Measurements from ENCODE around the gene ELAC2. TPM values are rescaled to one million over a fixed set of nuclear protein-coding genes. Genes with fewer than 3 reads are reported as not detected.

ELAC2 gene, protein sequence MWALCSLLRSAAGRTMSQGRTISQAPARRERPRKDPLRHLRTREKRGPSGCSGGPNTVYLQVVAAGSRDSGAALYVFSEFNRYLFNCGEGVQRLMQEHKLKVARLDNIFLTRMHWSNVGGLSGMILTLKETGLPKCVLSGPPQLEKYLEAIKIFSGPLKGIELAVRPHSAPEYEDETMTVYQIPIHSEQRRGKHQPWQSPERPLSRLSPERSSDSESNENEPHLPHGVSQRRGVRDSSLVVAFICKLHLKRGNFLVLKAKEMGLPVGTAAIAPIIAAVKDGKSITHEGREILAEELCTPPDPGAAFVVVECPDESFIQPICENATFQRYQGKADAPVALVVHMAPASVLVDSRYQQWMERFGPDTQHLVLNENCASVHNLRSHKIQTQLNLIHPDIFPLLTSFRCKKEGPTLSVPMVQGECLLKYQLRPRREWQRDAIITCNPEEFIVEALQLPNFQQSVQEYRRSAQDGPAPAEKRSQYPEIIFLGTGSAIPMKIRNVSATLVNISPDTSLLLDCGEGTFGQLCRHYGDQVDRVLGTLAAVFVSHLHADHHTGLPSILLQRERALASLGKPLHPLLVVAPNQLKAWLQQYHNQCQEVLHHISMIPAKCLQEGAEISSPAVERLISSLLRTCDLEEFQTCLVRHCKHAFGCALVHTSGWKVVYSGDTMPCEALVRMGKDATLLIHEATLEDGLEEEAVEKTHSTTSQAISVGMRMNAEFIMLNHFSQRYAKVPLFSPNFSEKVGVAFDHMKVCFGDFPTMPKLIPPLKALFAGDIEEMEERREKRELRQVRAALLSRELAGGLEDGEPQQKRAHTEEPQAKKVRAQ
- 37.5 and 47.2 TPM in 2 replicates for total RNA-seq
- polyA plus RNA-seq: 36.9 and 61.3 TPM in 2 replicates
- polyA plus RNA-seq (2012): 31.8 and 49.3 TPM in 2 replicates
- polyA minus RNA-seq (ENCODE audit: low replicate concordance): 69.8 and 132 TPM in 2 replicates

DNA sequence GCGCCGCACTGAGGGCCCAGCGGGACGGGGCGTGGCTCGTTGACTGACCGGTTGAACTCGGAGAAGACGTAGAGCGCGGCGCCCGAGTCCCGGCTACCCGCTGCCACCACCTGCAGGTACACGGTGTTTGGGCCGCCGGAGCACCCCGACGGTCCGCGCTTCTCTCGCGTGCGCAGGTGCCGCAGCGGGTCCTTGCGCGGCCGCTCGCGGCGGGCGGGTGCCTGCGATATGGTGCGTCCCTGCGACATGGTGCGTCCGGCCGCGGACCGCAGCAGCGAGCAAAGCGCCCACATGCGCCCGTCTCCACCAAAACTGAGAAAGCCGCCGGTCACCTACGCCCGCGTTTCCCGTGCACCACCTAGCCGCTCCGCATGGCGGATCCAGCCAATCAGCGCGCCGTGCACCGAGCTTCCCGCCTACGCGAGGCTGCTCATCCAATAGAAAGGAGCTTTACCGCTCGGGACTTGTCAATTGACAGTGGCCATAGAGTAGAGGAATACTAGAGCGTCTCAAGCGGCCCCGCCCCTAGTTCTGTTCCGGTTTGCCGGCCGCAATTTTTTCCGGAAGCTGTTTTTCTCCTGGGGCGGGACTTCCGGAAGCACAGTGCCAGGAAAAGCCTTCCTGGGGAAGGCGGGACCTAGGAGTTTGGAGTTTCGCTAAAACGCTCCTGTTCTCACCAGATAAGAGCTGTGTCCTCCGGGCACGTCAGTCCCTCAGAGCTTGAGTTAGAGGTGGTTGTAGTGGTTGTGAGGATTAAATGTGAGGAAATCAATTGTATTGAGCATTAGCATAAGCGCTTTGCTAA lies at the start of gene ELAC2:
Gene ELAC2, minus strand, starts transcription at position 373 of the 805 bp plus-strand sequence. Its CDS starts 80 bp downstream, at position 293.
- peak within 1 kb of the TSS; percentile 69 for H3K27ac ChIP-seq (ENCODE audit: insufficient read depth, low read length)
- H4K20me1 ChIP-seq (ENCODE audit: control insufficient read depth, extremely low read depth, insufficient read depth, low read length): no peaks in the 10 kb centered on the region
- H3K9me3 ChIP-seq (ENCODE audit: control insufficient read depth, insufficient read depth, low read depth, low read length): no peaks in the 10 kb centered on the region
- TF ChIP-seq, protein P1, sequence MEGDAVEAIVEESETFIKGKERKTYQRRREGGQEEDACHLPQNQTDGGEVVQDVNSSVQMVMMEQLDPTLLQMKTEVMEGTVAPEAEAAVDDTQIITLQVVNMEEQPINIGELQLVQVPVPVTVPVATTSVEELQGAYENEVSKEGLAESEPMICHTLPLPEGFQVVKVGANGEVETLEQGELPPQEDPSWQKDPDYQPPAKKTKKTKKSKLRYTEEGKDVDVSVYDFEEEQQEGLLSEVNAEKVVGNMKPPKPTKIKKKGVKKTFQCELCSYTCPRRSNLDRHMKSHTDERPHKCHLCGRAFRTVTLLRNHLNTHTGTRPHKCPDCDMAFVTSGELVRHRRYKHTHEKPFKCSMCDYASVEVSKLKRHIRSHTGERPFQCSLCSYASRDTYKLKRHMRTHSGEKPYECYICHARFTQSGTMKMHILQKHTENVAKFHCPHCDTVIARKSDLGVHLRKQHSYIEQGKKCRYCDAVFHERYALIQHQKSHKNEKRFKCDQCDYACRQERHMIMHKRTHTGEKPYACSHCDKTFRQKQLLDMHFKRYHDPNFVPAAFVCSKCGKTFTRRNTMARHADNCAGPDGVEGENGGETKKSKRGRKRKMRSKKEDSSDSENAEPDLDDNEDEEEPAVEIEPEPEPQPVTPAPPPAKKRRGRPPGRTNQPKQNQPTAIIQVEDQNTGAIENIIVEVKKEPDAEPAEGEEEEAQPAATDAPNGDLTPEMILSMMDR (conservative IDR thresholded peaks at IDR 0.05 in 1 of 2, IDR thresholded peaks at IDR 0.05 in 1 of 2; ENCODE audit: low read depth in 1 of 2, low read length in 2 of 2): no peak
- no peak for TF ChIP-seq EZH2 (IDR thresholded peaks at IDR 0.05; ENCODE audit: low read length, missing control alignments)
- DNase-seq (ENCODE audit: low read depth in 2 of 2): peak; percentile 99
- H3K27me3 ChIP-seq (ENCODE audit: control insufficient read depth, insufficient read depth, low read length): no peaks in the 10 kb centered on the region
- H3K4me3 ChIP-seq (replicated peaks in 1 of 4; ENCODE audit: control extremely low read depth in 1 of 4, insufficient read depth in 1 of 4, low read depth in 3 of 4, low read length in 4 of 4): peak within 1 kb of the TSS; percentile 69 to 92 (median 80)
- H3K36me3 ChIP-seq (ENCODE audit: control insufficient read depth, insufficient read depth, low read length): peaks cover 11% of the 10 kb centered on the region
- H2AFZ ChIP-seq (ENCODE audit: low read length): peak within 1 kb of the TSS; percentile 93
- H3K9ac ChIP-seq (ENCODE audit: insufficient read depth, low read length): peak within 1 kb of the TSS; percentile 76
- H3K4me2 ChIP-seq (ENCODE audit: extremely low read depth, insufficient read depth, low read length): peak within 1 kb of the TSS; percentile 84
- H3K4me1 ChIP-seq (ENCODE audit: control insufficient read depth, extremely low read depth, insufficient read depth, low read length): no peaks in the 10 kb centered on the region
- H3K79me2 ChIP-seq (ENCODE audit: control insufficient read depth, insufficient read depth, low read length): peaks cover 10% of the 10 kb centered on the region

DNA sequence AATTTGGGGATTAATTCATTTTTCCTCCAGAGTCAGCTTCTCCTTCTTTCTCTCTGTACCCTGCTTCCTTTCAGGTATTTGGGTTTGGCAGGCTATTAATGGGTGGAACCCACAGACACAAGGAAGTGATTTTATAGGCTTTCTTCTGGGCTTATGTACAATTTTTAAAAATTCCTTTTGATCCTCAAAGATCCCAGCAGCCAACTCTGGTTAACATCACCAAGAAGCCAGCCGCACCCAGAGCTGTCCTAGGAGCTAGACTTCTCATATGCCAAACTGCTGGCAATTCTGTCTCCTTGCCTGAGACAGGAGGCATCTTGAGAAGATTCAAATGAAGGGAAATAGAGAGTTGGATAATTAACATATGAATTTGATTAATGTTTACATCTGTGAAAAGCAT lies 47.2 kb upstream of the ELAC2 start:
- Histone ChIP-seq H3K79me2 (ENCODE audit: control insufficient read depth, insufficient read depth, low read length) (no peaks in the 10 kb centered on the region), H3K27me3 (ENCODE audit: control insufficient read depth, insufficient read depth, low read length) (no peaks in the 10 kb centered on the region), H2AFZ (ENCODE audit: low read length) (no peak overlapping the region), H3K4me1 (ENCODE audit: control insufficient read depth, extremely low read depth, insufficient read depth, low read length) (no peaks in the 10 kb centered on the region), H3K36me3 (ENCODE audit: control insufficient read depth, insufficient read depth, low read length) (no peaks in the 10 kb centered on the region), H3K9ac (ENCODE audit: insufficient read depth, low read length) (no peak overlapping the region), H3K4me3 (replicated peaks in 1 of 4; ENCODE audit: control extremely low read depth in 1 of 4, insufficient read depth in 1 of 4, low read depth in 3 of 4, low read length in 4 of 4) (no peak overlapping the region), H3K9me3 (ENCODE audit: control insufficient read depth, insufficient read depth, low read depth, low read length) (no peaks in the 10 kb centered on the region), H3K4me2 (ENCODE audit: extremely low read depth, insufficient read depth, low read length) (no peak overlapping the region), H3K27ac (ENCODE audit: insufficient read depth, low read length) (no peak overlapping the region), H4K20me1 (ENCODE audit: control insufficient read depth, extremely low read depth, insufficient read depth, low read length) (no peaks in the 10 kb centered on the region)
- DNase-seq (ENCODE audit: low read depth in 2 of 2): no peak
- TF ChIP-seq, protein P1 (conservative IDR thresholded peaks at IDR 0.05 in 1 of 2, IDR thresholded peaks at IDR 0.05 in 1 of 2; ENCODE audit: low read depth in 1 of 2, low read length in 2 of 2): no peak
- TF ChIP-seq EZH2 (IDR thresholded peaks at IDR 0.05; ENCODE audit: low read length, missing control alignments): no peak

Measured in fibroblast of lung (primary cell).